CD8-positive, alpha-beta memory T cell (primary cell): ENCODE data around the gene MVP. TPM values are rescaled to one million over a fixed set of nuclear protein-coding genes. Genes with fewer than 3 reads are reported as not detected.
A peak's percentile ranks its signal among the peaks of the same experiment; 100 is the strongest.

Experiments used
- CTCF ChIA-PET: fragments of 350-600 bp; sonication (Branson Sonifier 250); formaldehyde crosslinking; loops from one replicate; lab custom pipeline; 2021; ENCODE audit warnings: antibody characterized with exemption; lab: Charles Lee
- POLR2A ChIA-PET: fragments of 350-600 bp; sonication (Branson Sonifier 250); formaldehyde crosslinking; loops from one replicate; lab custom pipeline; 2021; ENCODE audit warnings: antibody characterized with exemption; lab: Charles Lee
- DNase-seq, 5 donors: peaks; one replicate each; pipeline versions ENCODE4 v3.0.0 to v3.0.0-alpha.2; 2020 to 2022; ENCODE audit warnings: mixed read lengths in 1 of 5
- H3K27ac ChIP-seq: one replicate; pipeline ENCODE4 v1.7.0; 2013; ENCODE audit warnings: low read depth, mild to moderate bottlenecking, low read length, moderate library complexity
- H3K27me3 ChIP-seq: 2 replicates; pipeline ENCODE4 v1.7.0; 2013; ENCODE audit warnings: low read length, mild to moderate bottlenecking; ENCODE audit not compliant: insufficient read depth, poor library complexity, severe bottlenecking
- H3K36me3 ChIP-seq: 2 replicates; pipeline ENCODE4 v1.7.0; 2013; ENCODE audit warnings: mild to moderate bottlenecking, low read length, moderate library complexity; ENCODE audit not compliant: insufficient read depth
- H3K4me1 ChIP-seq: 2 replicates; pipeline ENCODE4 v1.7.0; 2013; ENCODE audit warnings: mild to moderate bottlenecking, low read length, moderate library complexity; ENCODE audit not compliant: insufficient read depth
- H3K4me3 ChIP-seq: 2 replicates; pipeline ENCODE4 v1.7.0; 2013; ENCODE audit warnings: mild to moderate bottlenecking, low read length
- H3K9me3 ChIP-seq: 2 replicates; pipeline ENCODE4 v1.7.0; 2013; ENCODE audit warnings: mild to moderate bottlenecking, low read length
- H3K27ac Mint-ChIP-seq, 8 donors: one replicate each; pipeline ENCODE4 v1.8.0; 2020 to 2021; ENCODE audit warnings: mixed read lengths in 8 of 8, mild to moderate bottlenecking in 6 of 8, inconsistent platforms in 3 of 8, moderate library complexity in 3 of 8
- H3K27me3 Mint-ChIP-seq, 2 donors: one replicate each; pipeline ENCODE4 v1.8.0; 2020 to 2021; ENCODE audit warnings: mixed read lengths in 2 of 2, mild to moderate bottlenecking in 1 of 2, moderate library complexity in 1 of 2
- H3K36me3 Mint-ChIP-seq, 3 donors: one replicate each; pipeline ENCODE4 v1.8.0; 2020 to 2021; ENCODE audit warnings: mixed read lengths in 3 of 3, inconsistent platforms in 1 of 3, mild to moderate bottlenecking in 1 of 3
- H3K4me1 Mint-ChIP-seq, 3 donors: one replicate each; pipeline ENCODE4 v1.8.0; 2020 to 2021; ENCODE audit warnings: mixed read lengths in 3 of 3, inconsistent platforms in 1 of 3, mild to moderate bottlenecking in 1 of 3
- H3K4me3 Mint-ChIP-seq, 7 donors: one replicate each; pipeline ENCODE4 v1.8.0; 2020 to 2021; ENCODE audit warnings: mixed read lengths in 7 of 7, mild to moderate bottlenecking in 6 of 7, moderate library complexity in 4 of 7, inconsistent platforms in 2 of 7
- H3K9me3 Mint-ChIP-seq, 5 donors: one replicate each; pipeline ENCODE4 v1.8.0; 2020 to 2022; ENCODE audit warnings: mixed read lengths in 5 of 5, mild to moderate bottlenecking in 3 of 5, moderate library complexity in 2 of 5, inconsistent platforms in 1 of 5
- polyA plus RNA-seq: library from polyadenylated mRNA; unstranded; fragments of 300-500 nt; fragmentation: Illumina TruSeq; gene quantifications from one replicate; pipeline ENCODE4 v1.2.3, GENCODE V29; 2021
- total RNA-seq, 2 experiments: library from RNA; stranded (reverse); gene quantifications; one replicate each; pipeline ENCODE4 v1.2.3, GENCODE V29; 2021

MVP gene
- total and polyA plus RNA-seq, 3 experiments from 2014 or later = 54.5 to 155 (median 55.4) TPM

DNA sequence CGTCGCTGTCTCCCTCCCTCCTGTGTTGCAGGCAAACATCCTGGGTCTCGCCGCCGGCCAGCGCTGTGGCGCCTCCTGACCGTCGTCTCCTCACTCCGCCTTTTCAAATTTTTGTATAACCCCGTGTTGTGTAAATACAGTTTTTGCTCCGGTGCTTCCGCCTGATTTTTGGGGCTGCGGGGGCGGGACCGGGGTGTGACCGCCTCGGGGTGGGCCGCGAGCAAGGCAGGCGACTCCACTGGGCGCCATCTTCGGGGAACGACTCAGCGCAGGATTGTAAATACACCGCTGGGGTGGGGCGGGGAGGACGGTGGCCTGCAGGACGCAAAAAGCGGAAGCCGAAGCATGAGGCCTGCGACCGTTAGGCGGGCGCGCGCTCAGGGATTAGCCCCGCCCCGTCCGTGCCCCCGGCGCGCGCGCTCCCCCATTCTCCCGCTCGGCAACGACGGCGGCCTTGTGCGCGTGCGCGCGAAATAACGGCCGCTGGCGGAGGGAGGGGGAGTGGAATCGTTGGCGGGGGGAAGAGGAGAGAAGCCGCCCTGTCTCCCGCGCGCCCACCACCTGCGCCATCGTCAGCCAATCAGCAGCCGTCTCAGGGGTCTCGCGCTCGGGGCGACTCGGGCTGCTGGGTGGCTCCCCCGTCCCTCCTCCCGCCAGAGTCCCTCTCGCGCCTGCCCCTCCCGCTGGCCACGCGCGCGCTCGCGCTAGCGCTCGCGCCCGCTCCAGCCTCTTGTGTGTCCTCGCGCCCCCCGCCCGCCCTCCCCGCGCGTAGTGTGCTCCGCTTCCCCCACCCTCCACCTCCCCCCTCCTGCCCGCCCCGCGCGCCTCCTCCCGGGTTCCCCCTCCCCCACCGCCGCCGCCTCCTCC lies 14.8 kb upstream of the MVP start:
- peak overlapping the region; percentile 93 to 100 (median 98) for H3K4me3 Mint-ChIP-seq

DNA sequence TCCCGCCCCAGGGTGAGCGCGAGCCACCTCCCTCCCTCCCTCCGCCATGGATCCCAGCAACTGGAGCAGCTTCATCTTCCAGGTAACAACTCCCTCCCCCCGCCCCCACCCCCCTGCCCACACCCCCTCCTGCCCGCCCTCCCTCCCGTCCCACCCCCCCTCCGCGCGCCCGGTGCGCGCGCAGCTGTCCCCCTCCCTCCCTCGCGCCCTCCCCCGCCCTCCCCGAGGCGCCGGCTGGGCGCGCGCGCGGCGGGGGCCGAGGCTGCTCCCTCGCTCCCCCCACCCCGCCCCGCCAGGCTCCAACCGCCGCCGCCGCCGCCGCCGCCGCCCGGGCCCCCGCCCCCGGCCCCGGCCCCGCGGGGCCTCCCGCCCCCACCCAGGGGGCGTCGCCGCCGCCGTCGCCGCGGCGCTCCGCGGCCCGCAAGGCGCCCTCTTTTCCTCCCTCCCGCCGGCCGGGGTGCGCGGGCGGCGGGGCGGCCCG lies 14.1 kb upstream of the MVP start, which contains the start of gene MAZ:
Gene MAZ, plus strand, starts transcription at position 431 of the 481 bp plus-strand sequence. CDS start 173 bp downstream, outside the sequence.
- Mint-ChIP-seq H3K27ac (peak within 1 kb of the TSS; percentile 98 to 100 (median 100)), H3K4me3 (peak within 1 kb of the TSS; percentile 93 to 100 (median 98)), H3K9me3 (peaks cover 0 to 2% (median 0%) of the 10 kb centered on the region in 5 donors), H3K36me3 (peaks cover 3 to 46% (median 4%) of the 10 kb centered on the region in 3 donors), H3K27me3 (peaks cover 0 to 4% of the 10 kb centered on the region in 2 donors), H3K4me1 (peaks cover 47 to 53% (median 53%) of the 10 kb centered on the region in 3 donors)
- Histone ChIP-seq H3K4me1 (peaks cover 42% of the 10 kb centered on the region), H3K4me3 (peak within 1 kb of the TSS; percentile 87), H3K27me3 (no peaks in the 10 kb centered on the region), H3K9me3 (no peaks in the 10 kb centered on the region), H3K27ac (peak within 1 kb of the TSS; percentile 95), H3K36me3 (peaks cover 10% of the 10 kb centered on the region)
- CTCF ChIA-PET = interaction anchor here (5.0 kb wide), 1 partner anchor 13 kb away, joined by 92 read pairs; the partner anchor contains the start of genes MVP and PAGR1
- DNase-seq = peak in 1 of 5 donors; percentile 68
- POLR2A ChIA-PET = interaction anchor here (0.6 to 4.1 kb wide), 7 partner anchors 10 to 105 kb away, joined by 6 to 59 read pairs (median 21); partner anchors contain the start of genes KIF22, MVP and PAGR1

More for the DNA sequence above, 14.8 kb upstream of the MVP start:
- Histone ChIP-seq H3K4me3 (peak overlapping the region; percentile 87), H3K9me3 (no peaks in the 10 kb centered on the region), H3K27ac (peak overlapping the region; percentile 95), H3K27me3 (no peaks in the 10 kb centered on the region), H3K36me3 (peaks cover 11% of the 10 kb centered on the region), H3K4me1 (peaks cover 35% of the 10 kb centered on the region)
- H3K4me1 Mint-ChIP-seq = peaks cover 40 to 46% (median 46%) of the 10 kb centered on the region in 3 donors
- ChIA-PET POLR2A (interaction anchor here (1.0 to 4.1 kb wide), 8 partner anchors 10 to 104 kb away, joined by 3 to 59 read pairs (median 14); partner anchors contain the start of genes KIF22 and PAGR1), CTCF (interaction anchor here (2.9 to 7.5 kb wide), 4 partner anchors 11 to 105 kb away, joined by 22 to 92 read pairs (median 36); partner anchors contain the start of genes KIF22, MVP and PAGR1)
- peaks cover 0 to 2% (median 0%) of the 10 kb centered on the region in 5 donors for H3K9me3 Mint-ChIP-seq
- peaks cover 3 to 50% (median 4%) of the 10 kb centered on the region in 3 donors for H3K36me3 Mint-ChIP-seq
- H3K27me3 Mint-ChIP-seq = peaks cover 0 to 4% of the 10 kb centered on the region in 2 donors
- peak; percentile 97 to 99 (median 97) for DNase-seq
- peak overlapping the region; percentile 94 to 100 (median 99) for H3K27ac Mint-ChIP-seq

DNA sequence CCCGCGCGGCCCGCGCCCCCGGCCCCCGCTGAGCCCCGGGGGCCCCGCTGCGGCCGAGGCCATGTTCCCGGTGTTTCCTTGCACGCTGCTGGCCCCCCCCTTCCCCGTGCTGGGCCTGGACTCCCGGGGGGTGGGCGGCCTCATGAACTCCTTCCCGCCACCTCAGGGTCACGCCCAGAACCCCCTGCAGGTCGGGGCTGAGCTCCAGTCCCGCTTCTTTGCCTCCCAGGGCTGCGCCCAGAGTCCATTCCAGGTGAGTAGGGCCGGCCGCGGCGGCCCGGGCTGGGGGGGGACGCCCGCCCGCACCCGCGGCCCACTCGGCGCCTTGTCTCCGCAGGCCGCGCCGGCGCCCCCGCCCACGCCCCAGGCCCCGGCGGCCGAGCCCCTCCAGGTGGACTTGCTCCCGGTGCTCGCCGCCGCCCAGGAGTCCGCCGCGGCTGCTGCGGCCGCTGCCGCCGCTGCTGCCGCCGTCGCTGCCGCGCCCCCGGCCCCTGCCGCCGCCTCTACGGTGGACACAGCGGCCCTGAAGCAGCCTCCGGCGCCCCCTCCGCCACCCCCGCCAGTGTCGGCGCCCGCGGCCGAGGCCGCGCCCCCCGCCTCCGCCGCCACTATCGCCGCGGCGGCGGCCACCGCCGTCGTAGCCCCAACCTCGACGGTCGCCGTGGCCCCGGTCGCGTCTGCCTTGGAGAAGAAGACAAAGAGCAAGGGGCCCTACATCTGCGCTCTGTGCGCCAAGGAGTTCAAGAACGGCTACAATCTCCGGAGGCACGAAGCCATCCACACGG lies 13.4 kb upstream of the MVP start:
- ChIA-PET POLR2A (interaction anchor here (0.5 to 4.1 kb wide), 14 partner anchors 10 to 285 kb away, joined by 3 to 59 read pairs (median 6); partner anchors contain the start of genes ALDOA, ASPHD1, C16orf54 and KIF22), CTCF (interaction anchor here (0.6 to 5.0 kb wide), 16 partner anchors 8 to 132 kb away, joined by 3 to 92 read pairs (median 8); partner anchors contain the start of genes KIF22, MVP and PAGR1)
- Histone ChIP-seq H3K4me1 (peaks cover 44% of the 10 kb centered on the region), H3K27ac (peak overlapping the region; percentile 79), H3K36me3 (peaks cover 5% of the 10 kb centered on the region), H3K9me3 (no peaks in the 10 kb centered on the region), H3K27me3 (no peaks in the 10 kb centered on the region), H3K4me3 (peak overlapping the region; percentile 71)
- H3K27me3 Mint-ChIP-seq = peaks cover 0 to 5% of the 10 kb centered on the region in 2 donors
- H3K9me3 Mint-ChIP-seq = peaks cover 0 to 2% (median 0%) of the 10 kb centered on the region in 5 donors
- H3K4me3 Mint-ChIP-seq = peak overlapping the region; percentile 88 to 96 (median 93)
- H3K36me3 Mint-ChIP-seq = peaks cover 3 to 42% (median 4%) of the 10 kb centered on the region in 3 donors
- peaks cover 50 to 60% (median 58%) of the 10 kb centered on the region in 3 donors for H3K4me1 Mint-ChIP-seq
- DNase-seq = peak in 4 of 5 donors; percentile 37 to 70 (median 45)
- peak overlapping the region; percentile 65 to 100 (median 99) for H3K27ac Mint-ChIP-seq

DNA sequence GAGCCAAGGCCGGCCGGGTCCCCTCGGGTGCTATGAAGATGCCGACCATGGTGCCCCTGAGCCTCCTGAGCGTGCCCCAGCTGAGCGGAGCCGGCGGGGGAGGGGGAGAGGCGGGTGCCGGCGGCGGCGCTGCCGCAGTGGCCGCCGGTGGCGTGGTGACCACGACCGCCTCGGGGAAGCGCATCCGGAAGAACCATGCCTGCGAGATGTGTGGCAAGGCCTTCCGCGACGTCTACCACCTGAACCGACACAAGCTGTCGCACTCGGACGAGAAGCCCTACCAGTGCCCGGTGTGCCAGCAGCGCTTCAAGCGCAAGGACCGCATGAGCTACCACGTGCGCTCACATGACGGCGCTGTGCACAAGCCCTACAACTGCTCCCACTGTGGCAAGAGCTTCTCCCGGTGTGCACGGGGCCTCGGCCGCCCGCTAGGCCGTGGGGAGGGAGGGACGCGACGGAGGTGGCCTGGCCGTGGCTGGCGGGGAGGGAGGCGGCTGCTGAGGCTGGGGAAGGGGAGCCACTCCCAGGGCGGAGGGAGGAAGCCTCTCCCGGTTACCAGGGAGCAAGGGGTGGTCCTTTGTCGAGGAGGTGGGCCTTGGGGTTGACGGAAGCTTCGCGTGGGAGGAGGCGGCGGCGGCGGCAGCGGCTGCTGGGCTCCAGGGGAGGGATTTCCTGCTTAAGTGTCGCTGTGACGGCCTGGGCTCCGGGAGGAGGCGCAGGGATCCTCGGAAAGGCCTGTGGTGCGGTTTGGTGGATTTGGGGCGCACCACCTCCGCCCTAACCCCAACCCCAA lies 12.6 kb upstream of the MVP start:
- DNase-seq = peak; percentile 81 to 93 (median 92)
- ChIA-PET CTCF (interaction anchor here (0.6 to 5.0 kb wide), 23 partner anchors 9 to 211 kb away, joined by 3 to 92 read pairs (median 4); partner anchors contain the start of genes KIF22, MVP and PAGR1), POLR2A (interaction anchor here (0.5 to 4.1 kb wide), 20 partner anchors 9 to 1317 kb away, joined by 3 to 59 read pairs (median 5); partner anchors contain the start of genes ALDOA, ASPHD1, C16orf54 and KIF22)
- peaks cover 3 to 37% (median 4%) of the 10 kb centered on the region in 3 donors for H3K36me3 Mint-ChIP-seq
- H3K27ac Mint-ChIP-seq = peak overlapping the region; percentile 93 to 100 (median 100)
- peaks cover 50 to 67% (median 58%) of the 10 kb centered on the region in 3 donors for H3K4me1 Mint-ChIP-seq
- Histone ChIP-seq H3K27me3 (no peaks in the 10 kb centered on the region), H3K36me3 (peaks cover 5% of the 10 kb centered on the region), H3K4me3 (peak overlapping the region; percentile 71), H3K9me3 (no peaks in the 10 kb centered on the region), H3K27ac (peak overlapping the region; percentile 79), H3K4me1 (peaks cover 48% of the 10 kb centered on the region)
- peaks cover 0 to 5% of the 10 kb centered on the region in 2 donors for H3K27me3 Mint-ChIP-seq
- H3K9me3 Mint-ChIP-seq = peaks cover 0 to 2% (median 0%) of the 10 kb centered on the region in 5 donors
- H3K4me3 Mint-ChIP-seq = peak overlapping the region; percentile 88 to 96 (median 93)

DNA sequence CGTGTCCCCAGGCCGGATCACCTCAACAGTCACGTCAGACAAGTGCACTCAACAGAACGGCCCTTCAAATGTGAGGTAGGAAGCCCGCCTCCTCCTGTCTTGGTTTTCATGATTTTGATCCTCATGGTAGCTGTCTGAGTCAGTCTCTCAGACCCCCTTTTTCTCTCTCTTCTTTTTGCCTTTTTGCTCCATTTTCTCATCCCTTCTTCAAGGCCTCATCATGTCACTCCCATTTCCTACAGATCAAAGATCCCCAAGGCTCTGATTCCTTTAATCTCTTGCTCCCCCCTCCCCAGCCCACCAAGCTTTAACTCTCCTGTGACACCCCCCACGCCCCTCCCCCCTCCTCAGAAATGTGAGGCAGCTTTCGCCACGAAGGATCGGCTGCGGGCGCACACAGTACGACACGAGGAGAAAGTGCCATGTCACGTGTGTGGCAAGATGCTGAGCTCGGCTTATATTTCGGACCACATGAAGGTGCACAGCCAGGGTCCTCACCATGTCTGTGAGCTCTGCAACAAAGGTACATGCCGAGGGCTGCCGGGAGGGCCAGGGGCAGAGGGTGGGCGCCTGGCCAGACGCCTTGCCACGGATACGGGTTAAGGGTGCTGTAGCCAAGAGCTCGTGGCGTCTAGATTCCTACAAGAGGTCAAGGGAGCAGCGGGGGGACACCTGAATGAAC lies 11.9 kb upstream of the MVP start:
- peaks cover 0 to 5% of the 10 kb centered on the region in 2 donors for H3K27me3 Mint-ChIP-seq
- Histone ChIP-seq H3K36me3 (peaks cover 5% of the 10 kb centered on the region), H3K27ac (peak overlapping the region; percentile 79), H3K4me1 (peaks cover 50% of the 10 kb centered on the region), H3K27me3 (no peaks in the 10 kb centered on the region), H3K9me3 (no peaks in the 10 kb centered on the region), H3K4me3 (peak overlapping the region; percentile 71)
- peak overlapping the region; percentile 93 to 100 (median 100) for H3K27ac Mint-ChIP-seq
- ChIA-PET CTCF (interaction anchor here (0.9 to 5.0 kb wide), 21 partner anchors 10 to 210 kb away, joined by 3 to 92 read pairs (median 4); partner anchors contain the start of genes KIF22, MVP and PAGR1), POLR2A (interaction anchor here (0.6 to 4.1 kb wide), 18 partner anchors 8 to 1318 kb away, joined by 3 to 59 read pairs (median 5); partner anchors contain the start of genes ALDOA, C16orf54, KIF22 and MVP)
- H3K4me1 Mint-ChIP-seq = peaks cover 52 to 71% (median 58%) of the 10 kb centered on the region in 3 donors
- H3K9me3 Mint-ChIP-seq = peaks cover 0 to 2% (median 0%) of the 10 kb centered on the region in 5 donors
- DNase-seq = peak in 2 of 5 donors; percentile 36 to 58
- H3K36me3 Mint-ChIP-seq = peaks cover 3 to 32% (median 4%) of the 10 kb centered on the region in 3 donors
- peak overlapping the region; percentile 88 to 96 (median 93) for H3K4me3 Mint-ChIP-seq
